D721Med (cell line): ENCODE data around the gene CCND3.

ENCODE experiments used
- DNase-seq: peaks from one replicate; pipeline ENCODE4 v3.0.0; 2011; ENCODE audit warnings: low spot score; ENCODE audit not compliant: insufficient read length
- FAIRE-seq: peaks from 2 replicates; lab custom pipeline; 2011; peaks lifted over from hg19 to GRCh38; lab: Jason Lieb, UNC
- TF ChIP-seq, protein P1 (sequence below): IDR thresholded peaks from 2 replicates; pipeline ENCODE4 v1.5.1; 2012; ENCODE audit warnings: mild to moderate bottlenecking, control low read depth; ENCODE audit not compliant: insufficient read depth; ENCODE audit errors: missing control alignments

CCND3 gene

DNA sequence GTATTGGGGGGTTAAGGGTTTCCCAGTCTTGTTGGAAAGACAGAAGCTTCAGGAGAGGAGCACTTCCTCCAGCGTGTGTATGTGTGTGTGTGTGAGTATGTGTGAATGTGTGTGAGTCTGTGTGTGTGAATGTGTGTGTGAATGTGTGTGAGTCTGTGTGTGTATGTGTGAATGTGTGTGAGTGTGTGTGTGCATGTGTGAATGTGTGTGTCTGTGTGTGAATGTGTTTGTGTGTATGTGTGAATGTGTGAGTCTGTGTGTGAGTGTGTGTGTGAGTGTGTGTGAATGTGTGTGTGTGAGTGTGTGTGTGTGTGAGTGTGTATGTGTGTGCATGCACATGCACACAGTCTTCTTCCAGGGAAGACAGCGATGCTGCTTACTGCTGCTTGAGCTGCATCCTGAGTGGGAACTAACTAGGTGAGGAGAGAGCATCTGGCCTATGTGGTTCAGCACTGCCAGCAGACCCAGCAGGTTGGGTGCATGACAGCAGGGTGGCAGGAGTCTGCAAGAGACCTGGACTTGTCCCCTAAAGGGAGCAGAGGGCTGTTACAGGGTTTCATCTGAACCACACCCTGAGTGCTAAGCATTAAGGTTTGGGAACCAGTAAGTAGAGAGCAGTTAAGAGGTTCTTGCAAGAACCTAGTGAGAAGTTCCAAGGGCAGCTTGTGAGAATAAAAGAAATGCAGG is 22.7 kb upstream of the CCND3 start:
- DNase-seq (no peak), FAIRE-seq (no peak)
- TF ChIP-seq, protein P1, sequence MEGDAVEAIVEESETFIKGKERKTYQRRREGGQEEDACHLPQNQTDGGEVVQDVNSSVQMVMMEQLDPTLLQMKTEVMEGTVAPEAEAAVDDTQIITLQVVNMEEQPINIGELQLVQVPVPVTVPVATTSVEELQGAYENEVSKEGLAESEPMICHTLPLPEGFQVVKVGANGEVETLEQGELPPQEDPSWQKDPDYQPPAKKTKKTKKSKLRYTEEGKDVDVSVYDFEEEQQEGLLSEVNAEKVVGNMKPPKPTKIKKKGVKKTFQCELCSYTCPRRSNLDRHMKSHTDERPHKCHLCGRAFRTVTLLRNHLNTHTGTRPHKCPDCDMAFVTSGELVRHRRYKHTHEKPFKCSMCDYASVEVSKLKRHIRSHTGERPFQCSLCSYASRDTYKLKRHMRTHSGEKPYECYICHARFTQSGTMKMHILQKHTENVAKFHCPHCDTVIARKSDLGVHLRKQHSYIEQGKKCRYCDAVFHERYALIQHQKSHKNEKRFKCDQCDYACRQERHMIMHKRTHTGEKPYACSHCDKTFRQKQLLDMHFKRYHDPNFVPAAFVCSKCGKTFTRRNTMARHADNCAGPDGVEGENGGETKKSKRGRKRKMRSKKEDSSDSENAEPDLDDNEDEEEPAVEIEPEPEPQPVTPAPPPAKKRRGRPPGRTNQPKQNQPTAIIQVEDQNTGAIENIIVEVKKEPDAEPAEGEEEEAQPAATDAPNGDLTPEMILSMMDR, result no peak

DNA sequence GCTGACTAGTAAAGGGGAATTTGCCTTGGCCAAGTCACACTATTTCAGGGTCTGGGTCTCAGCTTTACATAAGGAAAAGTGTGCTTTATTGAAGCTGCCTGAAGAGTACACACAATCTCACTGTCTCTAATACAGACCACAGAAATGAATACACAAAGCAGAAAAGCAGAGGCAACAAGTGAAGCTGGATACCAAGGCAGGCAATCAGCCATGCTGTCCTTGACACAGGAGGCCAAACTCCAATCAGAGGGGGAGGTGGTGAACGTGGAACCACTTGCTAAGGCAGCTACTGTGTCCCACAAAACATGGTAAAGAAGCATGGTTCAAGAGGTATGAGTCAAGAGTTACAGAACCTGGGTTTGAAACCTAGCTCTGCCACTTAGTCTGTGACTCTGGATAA is 21.8 kb upstream of the CCND3 start:
- DNase-seq (no peak), FAIRE-seq (no peak)
- TF ChIP-seq, protein P1, result no peak

DNA sequence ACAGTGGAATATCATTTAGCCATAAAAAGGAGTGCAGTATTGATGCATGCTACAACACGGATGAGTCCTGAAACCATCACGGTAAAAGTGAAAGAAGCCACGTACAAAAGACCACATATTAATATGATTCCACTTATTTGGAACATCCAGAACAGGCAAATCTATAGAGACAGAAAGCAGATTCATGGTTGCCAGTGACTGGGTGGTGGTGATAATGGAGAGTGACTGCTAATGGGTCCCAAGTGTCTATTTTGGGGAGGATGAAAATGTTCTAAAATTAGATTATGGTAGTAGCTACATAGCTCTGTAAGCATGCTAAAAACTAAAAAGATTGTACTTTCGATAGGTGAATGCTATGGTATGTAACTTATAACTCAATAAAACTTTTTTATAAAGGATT is 18.4 kb upstream of the CCND3 start:
- TF ChIP-seq, protein P1, result no peak
- DNase-seq, result no peak
- no peak for FAIRE-seq

DNA sequence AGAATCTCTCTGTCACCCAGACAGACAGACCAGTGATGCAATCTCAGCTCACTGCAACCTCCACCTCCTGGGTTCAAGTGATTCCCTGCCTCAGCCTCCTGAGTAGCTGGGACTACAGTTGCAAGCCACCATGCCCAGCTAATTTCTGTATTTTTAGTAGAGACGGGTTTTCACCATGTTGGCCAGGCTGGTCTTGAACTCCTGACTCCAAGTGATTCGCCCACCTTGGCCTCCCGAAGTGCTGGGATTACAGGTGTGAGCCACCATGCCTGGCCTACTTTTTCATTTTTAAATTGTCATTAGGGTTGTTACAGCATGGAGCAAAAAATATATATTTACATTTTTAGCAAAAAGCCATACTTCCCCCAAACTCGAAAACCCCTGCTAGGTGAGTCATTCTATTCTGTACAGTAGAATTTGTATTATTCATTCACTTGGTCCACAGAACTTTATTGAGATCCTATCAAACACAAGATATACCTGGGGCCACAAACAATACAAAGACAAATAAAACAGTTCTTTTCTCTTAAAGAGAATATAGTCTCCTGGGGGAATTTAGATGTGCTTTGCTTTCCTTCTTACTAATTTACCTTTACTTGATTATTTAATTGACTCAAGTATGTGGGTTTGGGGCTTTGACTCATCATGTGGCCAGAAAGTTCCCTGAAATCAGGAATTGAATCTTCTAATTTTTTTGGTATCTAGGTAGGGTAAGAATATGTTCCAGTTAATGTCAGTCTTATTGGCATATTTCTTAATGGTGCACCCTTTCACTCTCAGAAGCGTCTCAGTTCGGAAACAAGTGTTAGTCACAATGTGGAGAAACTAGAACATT is 16.6 kb upstream of the CCND3 start:
- DNase-seq (no peak), FAIRE-seq (no peak)
- TF ChIP-seq, protein P1, result no peak

DNA sequence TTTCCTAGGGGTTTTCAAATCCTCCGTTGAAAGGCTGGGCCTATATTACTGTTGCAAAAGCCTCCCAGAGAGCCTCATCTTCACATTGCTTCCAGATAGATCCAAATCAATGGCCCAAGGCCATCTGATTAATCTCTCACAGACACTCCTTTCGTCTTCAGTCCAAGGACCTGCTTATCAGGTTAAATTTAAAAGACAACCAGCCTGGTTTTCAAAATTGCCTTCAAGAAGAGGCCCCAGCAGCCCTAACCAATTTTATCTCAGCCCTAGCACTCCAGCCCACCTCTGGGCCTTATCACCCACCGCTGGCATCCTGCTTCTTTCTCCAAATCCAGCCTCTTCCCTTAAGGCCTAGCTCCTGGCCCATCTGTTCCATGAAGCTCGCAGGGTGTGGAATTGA is 15.5 kb upstream of the CCND3 start:
- no peak for FAIRE-seq
- no peak for DNase-seq
- TF ChIP-seq, protein P1, result no peak

DNA sequence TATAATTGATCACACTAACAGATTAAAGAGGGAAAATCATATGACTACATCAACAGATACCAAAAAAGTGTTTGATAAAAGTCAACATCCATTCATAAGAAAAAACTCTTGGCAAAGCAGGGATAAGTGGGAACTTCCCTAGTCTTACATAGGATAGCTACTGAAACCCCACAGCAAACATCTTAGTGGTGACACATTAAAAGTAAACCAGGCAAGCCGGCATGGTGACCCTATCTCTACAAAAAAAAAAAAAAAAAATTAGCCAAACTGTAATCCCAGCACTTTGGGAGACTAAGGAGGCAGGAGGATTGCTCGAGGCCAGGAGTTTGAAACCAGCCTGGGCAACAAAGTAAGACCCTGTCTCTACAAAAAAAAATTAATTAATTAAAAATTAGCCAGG is 13.8 kb upstream of the CCND3 start:
- no peak for DNase-seq
- TF ChIP-seq, protein P1, result no peak
- no peak for FAIRE-seq

DNA sequence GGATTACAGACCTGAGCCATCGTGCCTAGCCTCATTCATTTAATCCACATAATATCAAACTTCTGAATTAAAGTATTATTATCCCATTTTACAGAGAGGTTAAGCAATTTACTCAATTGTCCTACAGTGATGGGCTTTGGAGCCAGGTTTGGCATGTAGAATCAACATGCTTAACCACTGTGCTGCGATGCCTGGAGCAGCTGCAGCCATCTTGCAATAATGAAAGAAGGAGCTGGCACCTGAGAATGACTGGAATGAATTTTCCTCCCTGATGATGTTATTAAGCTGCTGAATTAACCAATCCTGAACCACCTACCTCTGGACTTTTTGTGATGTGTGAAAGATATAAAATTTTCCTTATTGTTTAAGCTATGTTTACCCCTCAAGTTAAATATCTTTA is 13.1 kb upstream of the CCND3 start:
- no peak for DNase-seq
- no peak for FAIRE-seq
- TF ChIP-seq, protein P1, result no peak
